ENCODE measurements around the gene ITIH2. TPM values are rescaled to one million over a fixed set of nuclear protein-coding genes. Genes with fewer than 3 reads are reported as not detected.

The ITIH2 gene
- total and polyA plus RNA-seq, 4 donors, result 261 to 1,345 (median 532) TPM

DNA sequence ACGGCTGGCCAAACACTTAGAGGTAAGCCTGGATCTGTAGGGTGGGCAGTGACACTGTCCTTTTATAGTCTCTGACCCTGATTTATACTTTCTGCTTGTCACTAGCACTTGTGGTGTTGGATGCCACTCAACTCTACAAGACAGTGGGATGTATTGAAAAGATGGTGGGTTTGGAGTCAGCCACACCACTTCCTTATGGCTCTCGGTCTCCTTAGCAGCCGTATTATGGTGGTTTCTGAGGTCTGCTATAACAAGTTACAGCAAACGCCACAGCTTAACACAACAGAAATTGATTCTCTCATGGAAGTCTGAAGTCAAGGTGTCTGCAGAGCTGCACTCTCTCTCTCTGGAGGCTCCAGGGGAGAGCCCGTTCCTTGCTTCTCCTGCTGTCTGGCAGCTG, 14.7 kb downstream of the ITIH2 start:
- Histone ChIP-seq H3K27me3 (ENCODE audit: control insufficient read depth in 4 of 4, insufficient read depth in 4 of 4, low read length in 3 of 4) (no peaks in the 10 kb centered on the region), H3K4me3 (ENCODE audit: low read depth in 1 of 3, low read length in 3 of 3) (no peak overlapping the region), H3K9ac (ENCODE audit: low read depth in 1 of 2, low read length in 2 of 2) (no peak overlapping the region), H3K27ac (ENCODE audit: low read depth in 1 of 2, low read length in 2 of 2) (no peak overlapping the region), H3K4me1 (ENCODE audit: control insufficient read depth in 4 of 4, insufficient read depth in 4 of 4, low read length in 3 of 4) (peaks cover 0 to 6% (median 1%) of the 10 kb centered on the region in 4 donors), H3K9me3 (ENCODE audit: control insufficient read depth in 4 of 4, low read length in 3 of 4) (no peaks in the 10 kb centered on the region), H3K36me3 (ENCODE audit: control insufficient read depth in 4 of 4, insufficient read depth in 3 of 4, low read depth in 1 of 4, low read length in 3 of 4) (peaks cover 2 to 70% (median 60%) of the 10 kb centered on the region in 4 donors)
- no peak for DNase-seq (ENCODE audit: low spot score)
- TF ChIP-seq TAF1 (conservative IDR thresholded peaks at IDR 0.05) (no peak), GABPA (IDR thresholded peaks at IDR 0.05 in 1 of 2, conservative IDR thresholded peaks at IDR 0.05 in 1 of 2) (no peak), HNF4G (IDR thresholded peaks at IDR 0.05) (no peak), RAD21 (IDR thresholded peaks at IDR 0.05) (no peak), HNF4A (conservative IDR thresholded peaks at IDR 0.05) (no peak), YY1 (IDR thresholded peaks at IDR 0.05) (no peak), RXRA (IDR thresholded peaks at IDR 0.05) (no peak), JUND (IDR thresholded peaks at IDR 0.05) (no peak), FOXA1 (IDR thresholded peaks at IDR 0.05) (no peak), EGR1 (IDR thresholded peaks at IDR 0.05; ENCODE audit: low read depth in 2 of 2) (no peak), SP1 (IDR thresholded peaks at IDR 0.05) (no peak)
- TF ChIP-seq, protein P1, sequence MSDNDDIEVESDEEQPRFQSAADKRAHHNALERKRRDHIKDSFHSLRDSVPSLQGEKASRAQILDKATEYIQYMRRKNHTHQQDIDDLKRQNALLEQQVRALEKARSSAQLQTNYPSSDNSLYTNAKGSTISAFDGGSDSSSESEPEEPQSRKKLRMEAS (IDR thresholded peaks at IDR 0.05), result no peak
- TF ChIP-seq, protein P2, sequence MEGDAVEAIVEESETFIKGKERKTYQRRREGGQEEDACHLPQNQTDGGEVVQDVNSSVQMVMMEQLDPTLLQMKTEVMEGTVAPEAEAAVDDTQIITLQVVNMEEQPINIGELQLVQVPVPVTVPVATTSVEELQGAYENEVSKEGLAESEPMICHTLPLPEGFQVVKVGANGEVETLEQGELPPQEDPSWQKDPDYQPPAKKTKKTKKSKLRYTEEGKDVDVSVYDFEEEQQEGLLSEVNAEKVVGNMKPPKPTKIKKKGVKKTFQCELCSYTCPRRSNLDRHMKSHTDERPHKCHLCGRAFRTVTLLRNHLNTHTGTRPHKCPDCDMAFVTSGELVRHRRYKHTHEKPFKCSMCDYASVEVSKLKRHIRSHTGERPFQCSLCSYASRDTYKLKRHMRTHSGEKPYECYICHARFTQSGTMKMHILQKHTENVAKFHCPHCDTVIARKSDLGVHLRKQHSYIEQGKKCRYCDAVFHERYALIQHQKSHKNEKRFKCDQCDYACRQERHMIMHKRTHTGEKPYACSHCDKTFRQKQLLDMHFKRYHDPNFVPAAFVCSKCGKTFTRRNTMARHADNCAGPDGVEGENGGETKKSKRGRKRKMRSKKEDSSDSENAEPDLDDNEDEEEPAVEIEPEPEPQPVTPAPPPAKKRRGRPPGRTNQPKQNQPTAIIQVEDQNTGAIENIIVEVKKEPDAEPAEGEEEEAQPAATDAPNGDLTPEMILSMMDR (IDR thresholded peaks at IDR 0.05; ENCODE audit: low read depth, low read length, missing input control), result no peak
- TF ChIP-seq, protein P3, sequence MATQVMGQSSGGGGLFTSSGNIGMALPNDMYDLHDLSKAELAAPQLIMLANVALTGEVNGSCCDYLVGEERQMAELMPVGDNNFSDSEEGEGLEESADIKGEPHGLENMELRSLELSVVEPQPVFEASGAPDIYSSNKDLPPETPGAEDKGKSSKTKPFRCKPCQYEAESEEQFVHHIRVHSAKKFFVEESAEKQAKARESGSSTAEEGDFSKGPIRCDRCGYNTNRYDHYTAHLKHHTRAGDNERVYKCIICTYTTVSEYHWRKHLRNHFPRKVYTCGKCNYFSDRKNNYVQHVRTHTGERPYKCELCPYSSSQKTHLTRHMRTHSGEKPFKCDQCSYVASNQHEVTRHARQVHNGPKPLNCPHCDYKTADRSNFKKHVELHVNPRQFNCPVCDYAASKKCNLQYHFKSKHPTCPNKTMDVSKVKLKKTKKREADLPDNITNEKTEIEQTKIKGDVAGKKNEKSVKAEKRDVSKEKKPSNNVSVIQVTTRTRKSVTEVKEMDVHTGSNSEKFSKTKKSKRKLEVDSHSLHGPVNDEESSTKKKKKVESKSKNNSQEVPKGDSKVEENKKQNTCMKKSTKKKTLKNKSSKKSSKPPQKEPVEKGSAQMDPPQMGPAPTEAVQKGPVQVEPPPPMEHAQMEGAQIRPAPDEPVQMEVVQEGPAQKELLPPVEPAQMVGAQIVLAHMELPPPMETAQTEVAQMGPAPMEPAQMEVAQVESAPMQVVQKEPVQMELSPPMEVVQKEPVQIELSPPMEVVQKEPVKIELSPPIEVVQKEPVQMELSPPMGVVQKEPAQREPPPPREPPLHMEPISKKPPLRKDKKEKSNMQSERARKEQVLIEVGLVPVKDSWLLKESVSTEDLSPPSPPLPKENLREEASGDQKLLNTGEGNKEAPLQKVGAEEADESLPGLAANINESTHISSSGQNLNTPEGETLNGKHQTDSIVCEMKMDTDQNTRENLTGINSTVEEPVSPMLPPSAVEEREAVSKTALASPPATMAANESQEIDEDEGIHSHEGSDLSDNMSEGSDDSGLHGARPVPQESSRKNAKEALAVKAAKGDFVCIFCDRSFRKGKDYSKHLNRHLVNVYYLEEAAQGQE (IDR thresholded peaks at IDR 0.05), result no peak
- TF ChIP-seq, protein P4, sequence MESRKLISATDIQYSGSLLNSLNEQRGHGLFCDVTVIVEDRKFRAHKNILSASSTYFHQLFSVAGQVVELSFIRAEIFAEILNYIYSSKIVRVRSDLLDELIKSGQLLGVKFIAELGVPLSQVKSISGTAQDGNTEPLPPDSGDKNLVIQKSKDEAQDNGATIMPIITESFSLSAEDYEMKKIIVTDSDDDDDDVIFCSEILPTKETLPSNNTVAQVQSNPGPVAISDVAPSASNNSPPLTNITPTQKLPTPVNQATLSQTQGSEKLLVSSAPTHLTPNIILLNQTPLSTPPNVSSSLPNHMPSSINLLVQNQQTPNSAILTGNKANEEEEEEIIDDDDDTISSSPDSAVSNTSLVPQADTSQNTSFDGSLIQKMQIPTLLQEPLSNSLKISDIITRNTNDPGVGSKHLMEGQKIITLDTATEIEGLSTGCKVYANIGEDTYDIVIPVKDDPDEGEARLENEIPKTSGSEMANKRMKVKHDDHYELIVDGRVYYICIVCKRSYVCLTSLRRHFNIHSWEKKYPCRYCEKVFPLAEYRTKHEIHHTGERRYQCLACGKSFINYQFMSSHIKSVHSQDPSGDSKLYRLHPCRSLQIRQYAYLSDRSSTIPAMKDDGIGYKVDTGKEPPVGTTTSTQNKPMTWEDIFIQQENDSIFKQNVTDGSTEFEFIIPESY (IDR thresholded peaks at IDR 0.05), result no peak
- TF ChIP-seq, protein P5, sequence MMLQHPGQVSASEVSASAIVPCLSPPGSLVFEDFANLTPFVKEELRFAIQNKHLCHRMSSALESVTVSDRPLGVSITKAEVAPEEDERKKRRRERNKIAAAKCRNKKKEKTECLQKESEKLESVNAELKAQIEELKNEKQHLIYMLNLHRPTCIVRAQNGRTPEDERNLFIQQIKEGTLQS (IDR thresholded peaks at IDR 0.05), result no peak
- 84% methylated on average over 5 of the region's 5 CpGs for whole genome bisulfite sequencing

DNA sequence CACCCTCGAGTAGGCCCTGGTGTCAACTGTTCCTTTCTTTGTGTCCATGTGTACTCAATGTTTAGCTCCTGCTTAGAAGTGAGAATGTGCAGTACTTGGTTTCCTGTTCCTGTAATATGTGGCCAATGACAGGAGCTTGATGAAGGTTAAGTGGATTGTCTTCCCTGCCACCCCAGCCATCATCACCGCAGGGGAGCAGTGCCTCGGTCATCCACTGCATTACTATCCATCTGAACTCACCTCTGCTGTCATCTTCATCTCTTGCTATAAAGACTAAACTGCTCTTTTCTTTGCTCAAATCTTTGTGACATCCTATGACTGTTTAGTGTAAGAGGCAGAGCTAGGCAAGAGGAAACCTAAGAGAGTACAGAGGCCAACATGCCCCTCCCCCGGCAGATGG, 15.6 kb downstream of the ITIH2 start:
- TF ChIP-seq RXRA (IDR thresholded peaks at IDR 0.05), result no peak
- TF ChIP-seq, protein P2 (IDR thresholded peaks at IDR 0.05; ENCODE audit: low read depth, low read length, missing input control), result no peak
- TF ChIP-seq RAD21 (IDR thresholded peaks at IDR 0.05), result no peak
- TF ChIP-seq HNF4G (IDR thresholded peaks at IDR 0.05), result no peak
- TF ChIP-seq, protein P5 (IDR thresholded peaks at IDR 0.05), result no peak
- TF ChIP-seq JUND (IDR thresholded peaks at IDR 0.05), result no peak
- Histone ChIP-seq H3K36me3 (ENCODE audit: control insufficient read depth in 4 of 4, insufficient read depth in 3 of 4, low read depth in 1 of 4, low read length in 3 of 4) (peaks cover 2 to 72% (median 65%) of the 10 kb centered on the region in 4 donors), H3K4me1 (ENCODE audit: control insufficient read depth in 4 of 4, insufficient read depth in 4 of 4, low read length in 3 of 4) (peaks cover 0 to 3% (median 1%) of the 10 kb centered on the region in 4 donors), H3K27me3 (ENCODE audit: control insufficient read depth in 4 of 4, insufficient read depth in 4 of 4, low read length in 3 of 4) (no peaks in the 10 kb centered on the region), H3K9ac (ENCODE audit: low read depth in 1 of 2, low read length in 2 of 2) (no peak overlapping the region), H3K4me3 (ENCODE audit: low read depth in 1 of 3, low read length in 3 of 3) (no peak overlapping the region), H3K9me3 (ENCODE audit: control insufficient read depth in 4 of 4, low read length in 3 of 4) (no peaks in the 10 kb centered on the region), H3K27ac (ENCODE audit: low read depth in 1 of 2, low read length in 2 of 2) (no peak overlapping the region)
- WGBS, result 91% methylated on average over 4 of the region's 4 CpGs
- no peak for DNase-seq (ENCODE audit: low spot score)

All from liver (tissue), 9 donors.